Motor neuron (in vitro differentiated cells): ENCODE results near the gene SLAIN2. TPM values are rescaled to one million over a fixed set of nuclear protein-coding genes. Genes with fewer than 3 reads are reported as not detected.
"Not testable (repeated sequence)": the region's sequence is repeated elsewhere in the genome, so short reads cannot be mapped to it uniquely, and the experiment has no call there.

Experiments
- ATAC-seq, 8 experiments: fragments of 200-7000 bp; cut with Tn5 transposase; replicated peaks in 6 of 8; 2 replicates each; pipeline ENCODE4 v1.8.0; 2021; ENCODE audit warnings: mild to moderate bottlenecking in 8 of 8, moderate library complexity in 8 of 8
- H3K27ac ChIP-seq, 2 donors: fragments of 250-450 bp; sonication (Bioruptor Pico); 2 replicates each; pipeline ENCODE4 v1.9.0; 2021; ENCODE audit warnings: antibody characterized with exemption in 2 of 2, mild to moderate bottlenecking in 2 of 2, moderate library complexity in 1 of 2
- H3K4me1 ChIP-seq, 2 donors: fragments of 250-450 bp; sonication (Bioruptor Pico); replicated peaks in 1 of 2; 2 replicates each; pipeline ENCODE4 v1.6.1; 2021; ENCODE audit warnings: antibody characterized with exemption in 2 of 2, mild to moderate bottlenecking in 2 of 2, moderate library complexity in 1 of 2
- H3K4me3 ChIP-seq, 5 donors: fragments of 250-450 bp; sonication (Bioruptor Pico); 2 replicates each; pipeline ENCODE4 v1.9.0; 2021; ENCODE audit warnings: antibody characterized with exemption in 5 of 5, mild to moderate bottlenecking in 5 of 5, moderate library complexity in 4 of 5
- WGBS, 10 experiments: fragments of 450-650 bp; shearing (Covaris generic); methylation state at CpG; one replicate each; pipeline ENCODE4 v1.0.0; 2022; 5-methylcytosine and 5-hydroxymethylcytosine counted together
- in situ Hi-C, 9 experiments: fragments of 400-800 bp; cut with MboI; loops; one replicate each; pipeline ENCODE4 v1.15.0; 2021; ENCODE audit warnings: low sequenced_read_pairs in 9 of 9, low pct_unique_long_range_greater_than_20kb in 2 of 9; ENCODE audit not compliant: unreplicated experiment in 9 of 9
- total RNA-seq, 8 experiments: library from RNA; unstranded; fragments of 300-600 nt; gene quantifications; 2 replicates each; pipeline versions ENCODE4 v1.2.3 to v1.2.4, GENCODE V29; 2022

The SLAIN2 gene
- 10 to 100 TPM; 22.5 to 80.0 (median 49.4) TPM for total RNA-seq

DNA sequence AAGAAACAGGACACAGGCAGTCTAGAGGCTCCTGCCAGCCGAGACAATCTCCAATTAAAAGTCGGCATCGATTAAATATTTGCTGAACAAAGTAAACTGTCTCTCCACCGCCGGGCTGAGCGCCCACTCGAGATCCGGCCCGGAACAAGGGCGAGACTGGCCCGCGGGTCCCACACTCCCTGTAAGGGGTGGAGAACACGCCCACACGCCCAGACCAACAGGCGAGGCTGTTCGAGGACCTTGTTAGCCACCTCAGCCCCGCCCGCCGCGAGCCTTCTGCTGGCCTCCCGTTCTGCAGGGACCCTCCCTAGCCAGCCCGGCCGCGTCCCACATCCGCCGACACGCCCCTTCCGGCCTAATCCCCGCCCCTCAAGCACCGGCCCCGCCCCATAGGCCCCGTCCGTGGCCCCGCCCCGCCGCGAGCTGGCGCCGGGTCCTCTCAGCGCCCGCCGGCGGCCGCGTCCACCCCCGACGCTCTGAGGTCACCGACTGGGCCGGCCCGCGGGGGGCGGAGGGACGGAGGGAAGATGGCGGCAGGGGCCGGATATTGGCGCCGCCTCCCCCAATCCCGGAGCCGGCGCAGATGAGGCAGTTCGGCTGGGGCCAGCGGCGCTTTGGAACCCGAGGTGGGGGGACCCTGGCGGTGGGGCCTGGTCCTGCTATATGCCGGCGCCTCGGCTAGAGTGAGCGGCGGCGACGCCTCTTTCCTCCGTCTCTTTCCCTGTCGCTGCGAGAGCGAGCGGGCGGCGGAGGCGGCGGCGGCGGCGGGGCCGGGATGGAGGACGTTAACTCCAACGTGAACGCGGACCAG, at the start of gene SLAIN2:
Gene SLAIN2, plus strand, starts transcription at position 565 of the 811 bp plus-strand sequence. Its CDS starts 211 bp downstream, at position 776.
- Histone ChIP-seq H3K27ac (peak within 1 kb of the TSS; percentile 96), H3K4me1 (peaks cover 20 to 28% of the 10 kb centered on the region in 2 donors), H3K4me3 (peak within 1 kb of the TSS; percentile 52 to 79 (median 71))
- in situ Hi-C loops = no loop called here
- ATAC-seq = peak; percentile 84 to 96 (median 94)
- WGBS, 10 experiments = 0 to 1% (median 0%) methylated on average over 2 to 22 of the region's 89 CpGs; no CpG with 5 or more reads in 5 of the 10 experiments

DNA sequence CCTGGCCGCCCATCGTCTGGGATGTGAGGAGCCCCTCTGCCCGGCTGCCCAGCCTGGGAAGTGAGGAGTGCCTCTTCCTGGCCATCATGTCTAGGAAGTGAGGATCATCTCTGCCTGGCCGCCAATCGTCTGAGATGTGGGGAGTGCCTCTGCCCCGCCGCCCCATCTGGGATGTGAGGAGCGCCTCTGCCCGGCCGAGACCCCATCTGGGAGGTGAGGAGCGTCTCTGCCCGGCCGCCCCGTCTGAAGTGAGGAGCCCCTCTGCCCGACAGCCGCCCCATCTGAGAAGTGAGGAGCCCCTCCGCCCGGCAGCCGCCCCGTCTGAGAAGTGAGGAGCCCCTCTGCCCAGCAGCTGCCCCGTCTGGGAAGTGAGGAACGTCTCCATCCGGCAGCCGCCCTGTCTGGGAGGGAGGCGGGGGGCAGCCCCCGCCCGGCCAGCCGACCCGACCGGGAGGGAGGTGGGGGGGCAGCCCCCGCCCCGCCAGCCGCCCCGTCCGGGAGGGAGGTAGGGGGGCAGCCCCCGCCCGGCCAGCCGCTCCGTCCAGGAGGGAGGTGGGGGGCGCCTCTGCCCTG, 49.0 kb upstream of the SLAIN2 start:
- ATAC-seq = not testable (repeated sequence)

DNA sequence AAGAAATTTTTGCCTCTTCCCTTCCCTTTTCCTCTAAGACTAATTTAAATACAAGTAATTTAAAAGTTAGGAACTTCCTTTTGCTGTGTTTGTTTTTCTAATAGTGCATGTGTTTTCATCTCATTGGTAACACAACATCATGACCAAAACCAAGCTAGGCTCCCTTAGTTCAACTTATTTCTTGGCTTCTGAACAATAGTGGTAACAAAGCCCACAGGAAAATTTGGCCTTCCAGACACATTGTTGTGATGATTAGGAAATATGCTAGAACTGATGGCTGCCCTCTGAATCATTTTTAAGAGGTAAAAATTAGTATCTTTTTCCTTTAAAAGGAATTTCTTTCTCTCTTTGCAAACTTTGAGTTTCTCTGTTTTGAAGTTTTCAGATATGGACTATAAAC, 46.2 kb upstream of the SLAIN2 start:
- Histone ChIP-seq H3K4me3 (no peak overlapping the region), H3K4me1 (no peaks in the 10 kb centered on the region), H3K27ac (no peak overlapping the region)
- in situ Hi-C loops = no loop called here
- no peak for ATAC-seq

More for the DNA sequence above, 49.0 kb upstream of the SLAIN2 start:
- WGBS, 10 experiments = no CpG with 5 or more reads among the region's 40 CpGs
- H3K4me3 ChIP-seq, H3K27ac ChIP-seq, in situ Hi-C loops, H3K4me1 ChIP-seq: not testable (repeated sequence)

DNA sequence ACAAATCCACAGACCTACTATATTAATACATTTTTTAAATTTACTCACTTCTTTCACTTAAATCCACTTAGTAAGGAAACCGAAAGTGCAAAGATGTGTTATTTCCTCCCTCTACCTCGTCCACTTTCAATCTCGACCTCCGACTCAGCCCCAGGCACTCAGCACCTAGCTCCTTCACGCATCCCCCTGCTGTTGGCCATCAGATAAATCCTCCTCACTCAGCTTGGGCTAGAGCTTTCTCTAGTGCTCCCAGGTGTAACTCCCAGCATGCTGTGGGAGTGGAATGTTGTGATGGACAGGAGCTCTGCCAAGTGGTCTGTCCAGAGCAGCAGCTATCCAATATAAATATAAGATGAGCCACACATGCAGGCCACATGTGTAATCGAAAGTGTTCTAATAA, 45.0 kb upstream of the SLAIN2 start:
- ATAC-seq = no peak

DNA sequence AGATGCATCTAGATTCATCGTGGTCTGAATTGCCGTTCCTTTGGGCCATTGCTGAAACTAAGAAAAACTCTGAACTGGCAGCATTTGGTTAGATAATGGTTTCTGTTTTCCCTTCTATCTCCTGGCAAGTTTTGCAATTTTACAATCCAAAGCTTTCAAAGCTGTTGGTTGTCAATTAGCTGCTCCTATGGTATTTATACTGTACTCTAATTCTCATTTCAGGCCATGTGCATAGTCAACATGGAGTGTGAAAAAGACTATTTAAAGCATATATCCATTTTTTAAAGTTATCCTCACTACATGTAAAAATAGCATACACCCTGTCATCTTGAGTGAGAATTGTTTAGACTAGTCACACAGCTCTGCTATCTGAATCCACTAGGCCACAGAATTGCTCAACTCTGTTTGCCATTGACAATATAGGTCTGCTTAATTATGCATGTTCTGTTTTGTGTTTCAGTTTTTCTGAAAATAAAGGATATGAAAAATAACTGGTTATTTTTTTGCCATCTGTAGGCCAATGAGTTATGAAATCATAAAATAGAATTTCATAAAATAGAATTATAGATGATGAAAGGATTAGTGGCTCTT, 44.0 kb upstream of the SLAIN2 start:
- Histone ChIP-seq H3K4me3 (no peak overlapping the region), H3K27ac (no peak overlapping the region), H3K4me1 (no peaks in the 10 kb centered on the region)
- ATAC-seq = no peak
- in situ Hi-C loops = no loop called here
- 79 to 94% (median 88%) methylated on average over 1 to 2 of the region's 2 CpGs; no CpG with 5 or more reads in 3 of the 10 experiments for WGBS, 10 experiments

More for the DNA sequence above, 45.0 kb upstream of the SLAIN2 start:
- Histone ChIP-seq H3K4me3 (no peak overlapping the region), H3K27ac (no peak overlapping the region), H3K4me1 (no peaks in the 10 kb centered on the region)
- in situ Hi-C loops = no loop called here
- WGBS, 10 experiments = 0 to 89% (median 80%) methylated on average over 1 to 6 of the region's 6 CpGs; no CpG with 5 or more reads in 3 of the 10 experiments

DNA sequence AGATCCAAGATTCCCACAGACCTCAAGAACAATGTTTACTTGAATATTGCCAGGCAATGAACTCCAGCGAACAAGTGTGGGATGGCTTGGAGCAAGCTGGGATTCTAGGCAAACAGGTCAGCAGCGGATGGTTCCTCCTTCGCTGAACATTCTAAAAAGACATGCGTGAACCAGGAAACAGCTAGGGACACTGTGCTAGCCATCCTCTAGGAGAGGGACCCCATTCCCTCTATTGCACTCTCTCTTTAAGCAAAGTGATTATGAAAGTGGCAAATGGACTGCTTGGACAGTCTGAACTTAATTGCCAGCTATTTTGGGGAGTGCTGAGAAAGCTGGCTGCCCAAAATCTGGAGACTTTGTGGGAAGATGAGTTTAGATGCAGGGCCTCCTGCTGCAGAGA, 41.8 kb upstream of the SLAIN2 start:
- ATAC-seq = no peak
- 0 to 100% (median 94%) methylated on average over 1 to 3 of the region's 4 CpGs; no CpG with 5 or more reads in 3 of the 10 experiments for WGBS, 10 experiments
- Histone ChIP-seq H3K4me1 (no peaks in the 10 kb centered on the region), H3K27ac (no peak overlapping the region), H3K4me3 (no peak overlapping the region)
- in situ Hi-C loops = no loop called here

DNA sequence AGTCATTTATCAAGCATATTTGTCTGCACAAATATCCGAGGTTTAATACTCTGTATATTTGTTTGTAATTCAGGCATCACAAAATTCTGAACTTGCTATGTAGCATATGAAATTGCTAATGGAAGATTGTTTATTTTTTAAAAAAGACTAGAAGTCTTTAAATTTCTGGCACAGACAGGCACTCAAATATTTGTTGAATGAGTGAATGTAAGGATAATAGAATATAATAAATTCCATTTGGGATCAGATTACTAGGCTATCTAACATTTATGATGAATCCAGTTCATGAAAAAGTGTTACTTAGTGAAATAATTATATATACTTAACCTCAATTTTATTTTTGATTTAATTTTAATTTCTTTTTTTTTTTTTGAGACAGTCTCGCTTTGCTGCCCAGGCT, 41.3 kb upstream of the SLAIN2 start:
- WGBS, 10 experiments = 33 to 100% (median 62%) methylated on average over 1 to 2 of the region's 2 CpGs
- no peak overlapping the region for H3K27ac ChIP-seq
- ATAC-seq = no peak

DNA sequence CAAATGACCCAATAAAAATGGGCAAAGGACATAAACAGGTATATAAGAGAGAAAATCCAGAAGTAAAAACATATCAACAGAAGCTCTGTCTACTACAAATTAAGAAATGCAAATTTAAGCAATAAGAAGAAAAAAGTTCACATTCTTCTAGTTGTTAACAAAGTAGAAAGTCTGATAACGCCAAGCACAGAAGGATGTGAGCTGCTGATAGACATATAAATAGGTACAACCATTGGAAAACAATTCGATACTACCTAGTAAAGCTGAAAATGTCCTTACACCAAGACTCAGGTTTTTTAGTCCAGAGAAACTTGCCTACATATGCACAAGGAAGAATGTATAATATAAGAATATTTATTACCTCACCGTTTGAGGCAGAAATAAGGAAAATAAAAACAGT, 35.8 kb upstream of the SLAIN2 start:
- H3K4me3 ChIP-seq = no peak overlapping the region
- no peak overlapping the region for H3K27ac ChIP-seq
- ATAC-seq = no peak
- 49 to 100% (median 79%) methylated on average over 1 to 3 of the region's 3 CpGs for WGBS, 10 experiments
- in situ Hi-C loops = no loop called here
- no peaks in the 10 kb centered on the region for H3K4me1 ChIP-seq

More for the DNA sequence above, 41.3 kb upstream of the SLAIN2 start:
- in situ Hi-C loops = no loop called here
- Histone ChIP-seq H3K4me1 (no peaks in the 10 kb centered on the region), H3K4me3 (no peak overlapping the region)

DNA sequence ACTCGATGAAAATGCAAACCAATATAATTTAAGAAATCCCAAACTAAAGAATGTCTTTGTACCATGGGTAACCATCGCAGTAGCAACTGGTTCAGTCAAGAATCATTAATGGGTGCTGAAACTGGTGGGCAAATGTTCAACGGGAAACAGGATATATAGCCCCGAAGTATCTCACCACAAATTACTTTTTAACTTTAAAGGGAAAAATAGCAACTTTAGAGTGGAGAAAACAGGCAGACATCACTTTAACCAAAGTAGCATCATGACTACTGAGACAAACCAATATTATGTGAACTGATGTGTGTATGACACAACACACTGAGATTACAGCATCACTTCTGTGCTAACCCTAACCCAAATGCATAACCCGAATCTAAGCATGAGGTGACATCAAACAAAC, 33.8 kb upstream of the SLAIN2 start:
- ATAC-seq = no peak
- 70 to 93% (median 87%) methylated on average over 2 to 5 of the region's 5 CpGs for WGBS, 10 experiments
- in situ Hi-C loops = no loop called here
- no peak overlapping the region for H3K4me3 ChIP-seq
- H3K27ac ChIP-seq = no peak overlapping the region
- no peaks in the 10 kb centered on the region for H3K4me1 ChIP-seq

DNA sequence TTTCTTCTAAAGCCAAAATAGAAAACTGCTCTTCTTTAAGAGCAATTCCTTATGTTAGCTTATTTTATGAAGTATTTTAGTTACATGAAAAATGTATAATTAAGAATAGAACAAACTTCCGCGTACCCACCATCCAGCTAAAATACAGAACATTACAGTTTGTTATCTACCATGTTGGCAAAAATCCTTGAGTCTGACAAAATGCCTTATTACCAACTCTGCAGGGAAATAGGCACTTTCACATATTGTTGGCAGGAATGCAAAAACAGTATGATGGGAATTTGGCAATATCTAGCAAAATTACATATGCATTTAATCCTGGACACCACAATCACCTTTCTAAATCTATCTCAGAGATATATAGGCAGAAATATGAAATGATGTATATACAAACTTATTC, 32.4 kb upstream of the SLAIN2 start:
- no peak for ATAC-seq
- H3K4me3 ChIP-seq = no peak overlapping the region
- WGBS, 10 experiments = 86 to 100% (median 100%) methylated on average over 1 to 2 of the region's 2 CpGs; no CpG with 5 or more reads in 4 of the 10 experiments
- no peak overlapping the region for H3K27ac ChIP-seq
- in situ Hi-C loops = no loop called here
- no peaks in the 10 kb centered on the region for H3K4me1 ChIP-seq

DNA sequence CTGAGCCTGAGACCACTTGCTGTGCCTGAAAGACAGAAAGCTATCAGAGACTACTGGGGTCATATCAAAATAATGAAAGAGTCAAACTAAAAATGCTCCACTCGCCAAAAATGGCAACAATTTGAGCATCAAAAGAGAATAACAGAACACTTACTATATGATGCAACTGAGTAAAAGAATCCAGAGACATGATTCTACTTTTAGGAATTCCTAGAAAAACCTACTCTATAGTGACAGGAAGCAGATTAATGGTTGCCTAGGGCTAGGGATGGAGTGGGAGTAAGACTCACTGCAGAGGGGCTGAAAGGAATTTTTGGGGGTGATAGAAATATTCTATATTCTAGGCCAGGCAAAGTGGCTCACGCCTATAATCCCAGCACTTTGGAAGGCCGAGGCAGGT, 29.4 kb upstream of the SLAIN2 start:
- no peak for ATAC-seq
- in situ Hi-C loops = loop anchor here in 1 of 9 experiments (10.0 kb wide), 1 partner anchor 233 kb away; no protein-coding TSS in a partner anchor

DNA sequence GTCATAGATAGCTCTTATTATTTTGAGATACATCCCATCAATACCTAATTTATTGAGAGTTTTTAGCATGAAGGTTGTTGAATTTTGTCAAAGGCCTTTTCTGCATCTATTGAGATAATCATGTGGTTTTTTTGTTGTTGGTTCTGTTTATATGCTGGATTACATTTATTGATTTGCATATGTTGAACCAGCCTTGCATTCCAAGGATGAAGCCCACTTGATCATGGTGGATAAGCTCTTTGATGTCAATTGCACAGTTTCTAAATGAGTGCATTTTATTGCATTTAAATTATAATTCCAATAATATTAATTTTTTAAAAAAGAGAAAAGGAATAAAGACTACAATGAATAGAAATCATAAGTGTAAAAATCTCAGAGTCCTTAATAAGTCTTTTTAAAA, 26.6 kb upstream of the SLAIN2 start:
- in situ Hi-C loops = loop anchor here in 1 of 9 experiments (10.0 kb wide), 1 partner anchor 230 kb away; no protein-coding TSS in a partner anchor
- H3K27ac ChIP-seq = not testable (repeated sequence)

More for the DNA sequence above, 29.4 kb upstream of the SLAIN2 start:
- 29 to 100% (median 76%) methylated on average over 1 to 2 of the region's 3 CpGs; no CpG with 5 or more reads in 2 of the 10 experiments for WGBS, 10 experiments
- H3K4me1 ChIP-seq = no peaks in the 10 kb centered on the region
- H3K27ac ChIP-seq = no peak overlapping the region
- no peak overlapping the region for H3K4me3 ChIP-seq

More for the DNA sequence above, 26.6 kb upstream of the SLAIN2 start:
- not testable (repeated sequence) for H3K4me3 ChIP-seq, H3K4me1 ChIP-seq, ATAC-seq
